ENCODE data around the gene RBM20. TPM values are rescaled to one million over a fixed set of nuclear protein-coding genes. Genes with fewer than 3 reads are reported as not detected.
A peak's percentile ranks its signal among the peaks of the same experiment; 100 is the strongest.

The RBM20 gene
- total and polyA plus RNA-seq, 7 experiments from 2014 or later, result 0.16 to 1.7 (median 0.37) TPM; not detected in 1

DNA sequence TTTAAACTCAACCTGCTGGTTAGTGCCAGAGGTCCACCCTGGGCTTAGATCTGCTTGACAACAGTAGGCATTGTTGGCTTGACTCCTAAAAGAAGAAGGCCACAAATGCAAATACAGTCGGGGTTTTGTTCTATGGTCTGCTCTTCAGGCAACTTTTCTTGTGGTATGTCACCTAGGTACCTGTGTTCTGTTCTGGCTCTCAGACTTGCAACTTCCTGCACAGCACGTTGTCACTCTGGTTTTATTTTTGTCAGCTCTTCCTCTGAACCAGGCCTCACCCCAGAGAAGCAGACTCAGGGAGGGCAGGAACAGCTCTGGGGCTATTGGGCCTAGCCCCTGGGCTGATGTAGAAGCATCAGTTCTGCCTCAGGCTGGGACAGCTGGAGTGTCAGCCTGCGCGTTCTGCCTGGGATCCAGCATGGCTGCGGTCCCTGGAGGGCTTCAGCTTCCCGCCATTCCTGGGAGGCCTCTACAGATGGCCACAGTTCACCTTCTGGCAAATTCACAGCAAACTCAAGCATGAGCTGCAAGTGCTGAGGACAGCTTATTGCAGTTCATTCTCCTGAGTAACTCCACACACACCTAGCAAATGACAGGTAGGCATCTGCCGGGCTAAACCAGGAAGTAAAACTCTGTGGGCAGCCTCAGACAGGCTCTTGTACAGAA is 216.6 kb downstream of the RBM20 start:
- Mint-ChIP-seq H3K36me3 (peaks cover 0 to 25% (median 0%) of the 10 kb centered on the region in 5 donors), H3K9me3 (peaks cover 0 to 5% (median 0%) of the 10 kb centered on the region in 11 donors), H3K27ac (peak overlapping the region; percentile 94 to 100 (median 97)), H3K27me3 (no peaks in the 10 kb centered on the region), H3K4me1 (peaks cover 68 to 92% (median 88%) of the 10 kb centered on the region in 7 donors), H3K4me3 (peak overlapping the region; percentile 47 to 79 (median 68))
- intact Hi-C loops (cut with micrococcal nuclease), result loop anchor here (1.0 to 10.0 kb wide), 10 partner anchors 8 to 936 kb away; partner anchors contain the start of genes ADD3 (in 1 of the 2), DUSP5 (in 1 of the 2), PDCD4 (in 1 of the 2) and XPNPEP1 (in 1 of the 2)
- Histone ChIP-seq H3K27me3 (ENCODE audit: control insufficient read depth in 2 of 2, insufficient read depth in 2 of 2, low read length in 2 of 2) (no peaks in the 10 kb centered on the region), H3K36me3 (ENCODE audit: control insufficient read depth in 2 of 3, insufficient read depth in 3 of 3, low read length in 3 of 3) (no peaks in the 10 kb centered on the region), H3K9me3 (ENCODE audit: control insufficient read depth in 2 of 3, low read length in 3 of 3) (no peaks in the 10 kb centered on the region), H3K27ac (ENCODE audit: low read depth, low read length) (peak overlapping the region; percentile 83), H3K4me1 (ENCODE audit: control insufficient read depth in 2 of 2, insufficient read depth in 2 of 2, low read length in 2 of 2) (peaks cover 85 to 88% of the 10 kb centered on the region in 2 donors), H3K4me3 (ENCODE audit: low read length) (peak overlapping the region; percentile 20)
- CTCF ChIA-PET, result interaction anchor here (0.9 to 4.7 kb wide), 4 partner anchors 10 to 58 kb away, joined by 3 to 22 read pairs (median 4); partner anchors contain the start of gene PDCD4
- peak in 7 of 9 donors; percentile 71 to 85 (median 81) for DNase-seq
- ATAC-seq, result peak; percentile 77
- POLR2A ChIA-PET, result interaction anchor here (0.6 to 6.7 kb wide), 17 partner anchors 9 to 298 kb away, joined by 3 to 76 read pairs (median 7); partner anchors contain the start of gene PDCD4

DNA sequence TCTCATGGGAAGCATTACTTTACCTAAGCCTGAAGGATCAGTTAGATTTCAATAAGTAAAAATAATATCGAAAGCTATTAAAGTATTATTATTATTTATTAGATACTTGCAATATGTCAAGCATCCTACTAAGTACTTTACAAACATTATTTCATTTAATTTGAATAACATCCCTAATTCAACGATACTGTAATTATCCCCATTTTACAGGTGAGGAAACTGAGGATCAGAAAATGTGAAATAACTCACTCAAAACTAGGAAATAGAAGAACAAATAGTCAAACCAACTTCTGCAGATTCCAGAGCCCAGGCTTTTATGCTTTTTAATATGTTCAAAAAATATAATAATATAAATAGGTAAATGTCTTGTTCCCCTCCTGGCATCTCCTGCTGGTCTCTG is 217.3 kb downstream of the RBM20 start:
- intact Hi-C loops (cut with micrococcal nuclease), result loop anchor here (5.0 to 10.0 kb wide), 7 partner anchors 359 to 937 kb away; partner anchors contain the start of genes ADD3 (in 1 of the 2), DUSP5 (in 1 of the 2) and XPNPEP1 (in 1 of the 2)
- Mint-ChIP-seq H3K4me1 (peaks cover 72 to 95% (median 92%) of the 10 kb centered on the region in 7 donors), H3K27me3 (no peaks in the 10 kb centered on the region), H3K27ac (peak overlapping the region; percentile 94 to 100 (median 97)), H3K9me3 (peaks cover 0 to 5% (median 0%) of the 10 kb centered on the region in 11 donors), H3K36me3 (peaks cover 0 to 21% (median 0%) of the 10 kb centered on the region in 5 donors), H3K4me3 (peak overlapping the region in 9 of 10 donors; percentile 45 to 79 (median 56))
- Histone ChIP-seq H3K27me3 (ENCODE audit: control insufficient read depth in 2 of 2, insufficient read depth in 2 of 2, low read length in 2 of 2) (no peaks in the 10 kb centered on the region), H3K4me1 (ENCODE audit: control insufficient read depth in 2 of 2, insufficient read depth in 2 of 2, low read length in 2 of 2) (peaks cover 92 to 93% of the 10 kb centered on the region in 2 donors), H3K27ac (ENCODE audit: low read depth, low read length) (peak overlapping the region; percentile 83), H3K4me3 (ENCODE audit: low read length) (peak overlapping the region; percentile 20), H3K36me3 (ENCODE audit: control insufficient read depth in 2 of 3, insufficient read depth in 3 of 3, low read length in 3 of 3) (no peaks in the 10 kb centered on the region), H3K9me3 (ENCODE audit: control insufficient read depth in 2 of 3, low read length in 3 of 3) (no peaks in the 10 kb centered on the region)
- ATAC-seq (no peak), DNase-seq (no peak)
- CTCF ChIA-PET, result interaction anchor here (0.6 to 4.7 kb wide), 4 partner anchors 9 to 58 kb away, joined by 3 to 22 read pairs (median 4); partner anchors contain the start of gene PDCD4
- POLR2A ChIA-PET, result interaction anchor here (0.5 to 6.7 kb wide), 14 partner anchors 8 to 120 kb away, joined by 3 to 76 read pairs (median 4); partner anchors contain the start of gene PDCD4

DNA sequence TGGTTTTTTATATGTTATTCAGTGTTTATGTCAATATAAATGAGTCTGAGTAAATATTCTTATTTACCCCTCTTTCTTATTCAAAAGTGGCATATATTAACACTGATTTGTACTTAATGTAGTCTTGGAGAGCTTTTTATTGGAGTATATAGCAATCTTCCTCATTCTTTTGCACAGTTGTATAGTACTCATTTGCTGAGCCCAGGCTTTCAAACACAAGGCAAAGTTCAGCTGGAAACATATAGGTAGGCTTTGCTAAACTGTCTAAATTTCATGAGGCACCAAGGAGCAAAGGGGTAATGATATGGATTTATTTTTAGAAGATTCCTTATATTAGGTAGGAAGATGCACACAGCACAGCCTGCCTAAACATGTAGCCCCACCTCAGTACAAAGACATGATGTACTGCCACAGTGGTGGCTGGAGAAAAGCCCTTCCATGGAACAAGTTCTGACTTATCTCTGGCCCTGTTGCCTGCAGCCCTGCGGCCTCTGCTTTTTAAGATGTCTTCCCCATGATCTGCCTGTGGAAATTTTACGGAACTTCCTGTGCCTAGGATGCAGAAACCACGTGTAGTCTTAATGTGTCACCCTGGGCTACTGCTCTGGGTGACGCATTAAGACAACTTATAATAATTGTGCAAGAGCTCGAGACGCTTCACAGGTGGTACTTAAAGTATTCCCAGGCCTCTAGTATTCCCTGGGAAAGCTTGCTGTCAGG is 218.0 kb downstream of the RBM20 start:
- ChIA-PET POLR2A (interaction anchor here (0.8 to 6.7 kb wide), 8 partner anchors 8 to 651 kb away, joined by 3 to 76 read pairs (median 18); partner anchors contain the start of gene PDCD4), CTCF (interaction anchor here (0.6 to 1.7 kb wide), 6 partner anchors 9 to 253 kb away, joined by 3 to 4 read pairs (median 3); partner anchors contain the start of gene PDCD4)
- Mint-ChIP-seq H3K27ac (peak overlapping the region; percentile 85 to 100 (median 97)), H3K4me3 (peak overlapping the region in 9 of 10 donors; percentile 25 to 88 (median 56)), H3K9me3 (peaks cover 0 to 5% (median 0%) of the 10 kb centered on the region in 11 donors), H3K36me3 (peaks cover 0 to 21% (median 0%) of the 10 kb centered on the region in 5 donors), H3K27me3 (no peaks in the 10 kb centered on the region), H3K4me1 (peaks cover 76 to 100% (median 96%) of the 10 kb centered on the region in 7 donors)
- Histone ChIP-seq H3K4me1 (ENCODE audit: control insufficient read depth in 2 of 2, insufficient read depth in 2 of 2, low read length in 2 of 2) (peaks cover 97 to 98% of the 10 kb centered on the region in 2 donors), H3K27ac (ENCODE audit: low read depth, low read length) (peak overlapping the region; percentile 100), H3K9me3 (ENCODE audit: control insufficient read depth in 2 of 3, low read length in 3 of 3) (no peaks in the 10 kb centered on the region), H3K36me3 (ENCODE audit: control insufficient read depth in 2 of 3, insufficient read depth in 3 of 3, low read length in 3 of 3) (no peaks in the 10 kb centered on the region), H3K27me3 (ENCODE audit: control insufficient read depth in 2 of 2, insufficient read depth in 2 of 2, low read length in 2 of 2) (no peaks in the 10 kb centered on the region), H3K4me3 (ENCODE audit: low read length) (peak overlapping the region; percentile 6)
- no peak for ATAC-seq
- intact Hi-C loops (cut with micrococcal nuclease), result loop anchor here (5.0 to 10.0 kb wide), 7 partner anchors 360 to 937 kb away; partner anchors contain the start of genes ADD3 (in 1 of the 2), DUSP5 (in 1 of the 2) and XPNPEP1 (in 1 of the 2)
- no peak for DNase-seq

DNA sequence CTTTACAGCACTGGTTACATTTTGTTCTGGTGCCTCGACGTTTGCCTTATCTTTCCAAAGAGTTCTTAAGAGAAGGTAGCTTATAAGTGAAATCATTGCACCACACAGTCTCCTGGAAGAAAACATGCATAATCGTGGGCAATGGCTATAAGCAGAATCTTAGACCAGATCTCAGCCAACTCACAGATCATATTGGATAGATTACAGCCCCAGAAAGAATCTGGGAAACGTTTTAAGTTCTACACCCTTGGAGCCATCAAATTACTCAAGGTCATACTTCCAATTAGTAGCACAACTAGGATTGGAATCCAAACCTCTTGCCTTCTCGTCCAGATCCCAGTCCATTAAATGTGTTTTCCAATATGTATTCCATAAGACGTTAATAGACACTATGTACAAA is 218.8 kb downstream of the RBM20 start:
- Histone ChIP-seq H3K36me3 (ENCODE audit: control insufficient read depth in 2 of 3, insufficient read depth in 3 of 3, low read length in 3 of 3) (no peaks in the 10 kb centered on the region), H3K4me3 (ENCODE audit: low read length) (peak overlapping the region; percentile 6), H3K27me3 (ENCODE audit: control insufficient read depth in 2 of 2, insufficient read depth in 2 of 2, low read length in 2 of 2) (no peaks in the 10 kb centered on the region), H3K4me1 (ENCODE audit: control insufficient read depth in 2 of 2, insufficient read depth in 2 of 2, low read length in 2 of 2) (peaks cover 97 to 98% of the 10 kb centered on the region in 2 donors), H3K27ac (ENCODE audit: low read depth, low read length) (peak overlapping the region; percentile 100), H3K9me3 (ENCODE audit: control insufficient read depth in 2 of 3, low read length in 3 of 3) (no peaks in the 10 kb centered on the region)
- H3K4me3 Mint-ChIP-seq, result peak overlapping the region in 7 of 10 donors; percentile 18 to 88 (median 74)
- no peak for DNase-seq
- peak overlapping the region; percentile 92 to 100 (median 99) for H3K27ac Mint-ChIP-seq
- H3K36me3 Mint-ChIP-seq, result peaks cover 0 to 15% (median 0%) of the 10 kb centered on the region in 5 donors
- intact Hi-C loops (cut with micrococcal nuclease), result loop anchor here (5.0 to 10.0 kb wide), 7 partner anchors 361 to 938 kb away; partner anchors contain the start of genes ADD3 (in 1 of the 2), DUSP5 (in 1 of the 2) and XPNPEP1 (in 1 of the 2)
- ChIA-PET POLR2A (interaction anchor here (1.4 to 6.7 kb wide), 5 partner anchors 10 to 28 kb away, joined by 3 to 76 read pairs (median 28); partner anchors contain the start of gene PDCD4), CTCF (interaction anchor here (0.6 to 1.2 kb wide), 3 partner anchors 14 to 254 kb away, joined by 3 to 4 read pairs (median 3); no protein-coding TSS in a partner anchor)
- H3K4me1 Mint-ChIP-seq, result peaks cover 77 to 100% (median 96%) of the 10 kb centered on the region in 7 donors
- H3K9me3 Mint-ChIP-seq, result peaks cover 0 to 5% (median 0%) of the 10 kb centered on the region in 11 donors
- no peak for ATAC-seq
- no peaks in the 10 kb centered on the region for H3K27me3 Mint-ChIP-seq

DNA sequence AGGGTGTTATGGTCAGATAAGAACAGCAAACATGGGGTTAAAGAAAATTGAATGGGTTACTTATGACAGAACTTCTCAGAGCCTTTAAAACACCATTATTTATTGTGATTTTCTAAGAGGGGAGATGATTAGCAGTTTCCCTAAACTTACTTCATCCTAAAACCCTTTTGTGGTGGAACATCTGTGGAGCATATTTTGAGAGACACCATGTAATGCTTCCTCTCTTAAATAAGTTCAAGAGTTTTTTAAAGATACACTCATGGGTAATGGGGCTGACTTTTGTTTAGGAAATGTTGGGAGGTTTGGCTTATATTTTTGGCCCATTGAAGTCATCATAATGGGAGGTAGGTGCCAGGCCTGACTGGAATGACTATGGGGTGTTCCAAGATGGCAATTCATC is 219.2 kb downstream of the RBM20 start:
- POLR2A ChIA-PET, result interaction anchor here (1.7 to 6.7 kb wide), 4 partner anchors 9 to 28 kb away, joined by 12 to 76 read pairs (median 41); partner anchors contain the start of gene PDCD4

More for the DNA sequence above, 219.2 kb downstream of the RBM20 start:
- H3K4me3 ChIP-seq (ENCODE audit: low read length), result no peak overlapping the region
- no peaks in the 10 kb centered on the region for H3K36me3 ChIP-seq (ENCODE audit: control insufficient read depth in 2 of 3, insufficient read depth in 3 of 3, low read length in 3 of 3)
- H3K4me3 Mint-ChIP-seq, result peak overlapping the region in 7 of 10 donors; percentile 54 to 88 (median 77)
- no peaks in the 10 kb centered on the region for H3K9me3 ChIP-seq (ENCODE audit: control insufficient read depth in 2 of 3, low read length in 3 of 3)
- intact Hi-C loops (cut with micrococcal nuclease), result loop anchor here (5.0 to 10.0 kb wide), 7 partner anchors 361 to 939 kb away; partner anchors contain the start of genes ADD3 (in 1 of the 2), DUSP5 (in 1 of the 2) and XPNPEP1 (in 1 of the 2)
- H3K4me1 Mint-ChIP-seq, result peaks cover 77 to 100% (median 96%) of the 10 kb centered on the region in 7 donors
- peaks cover 97 to 98% of the 10 kb centered on the region in 2 donors for H3K4me1 ChIP-seq (ENCODE audit: control insufficient read depth in 2 of 2, insufficient read depth in 2 of 2, low read length in 2 of 2)
- CTCF ChIA-PET, result interaction anchor here (1.2 to 1.7 kb wide), 2 partner anchors 10 to 46 kb away, joined by 3 to 4 read pairs; no protein-coding TSS in a partner anchor
- peaks cover 0 to 5% (median 0%) of the 10 kb centered on the region in 11 donors for H3K9me3 Mint-ChIP-seq
- H3K27me3 Mint-ChIP-seq, result no peaks in the 10 kb centered on the region
- DNase-seq (no peak), ATAC-seq (no peak)
- peak overlapping the region; percentile 100 for H3K27ac ChIP-seq (ENCODE audit: low read depth, low read length)
- peak overlapping the region; percentile 92 to 100 (median 99) for H3K27ac Mint-ChIP-seq
- no peaks in the 10 kb centered on the region for H3K27me3 ChIP-seq (ENCODE audit: control insufficient read depth in 2 of 2, insufficient read depth in 2 of 2, low read length in 2 of 2)
- H3K36me3 Mint-ChIP-seq, result peaks cover 0 to 12% (median 0%) of the 10 kb centered on the region in 5 donors
